Mucosa of descending colon (tissue), 3 donors: ENCODE data around the gene NCCRP1. TPM values are rescaled to one million over a fixed set of nuclear protein-coding genes. Genes with fewer than 3 reads are reported as not detected.

Source experiments
- ATAC-seq: fragments of 200-7000 bp; cut with Tn5 transposase; one replicate; pipeline ENCODE4 v1.9.1; 2020; ENCODE audit warnings: mild to moderate bottlenecking, moderate library complexity
- DNase-seq, 3 donors: peaks; one replicate each; pipeline ENCODE4 v3.0.0-alpha.2; 2020
- H3K36me3 ChIP-seq: fragments of 200-600 bp; one replicate; pipeline ENCODE4 v1.8.0; 2021; ENCODE audit warnings: low read depth, mild to moderate bottlenecking
- H3K4me1 ChIP-seq: fragments of 200-600 bp; one replicate; pipeline ENCODE4 v1.8.0; 2021; ENCODE audit warnings: low read depth, mild to moderate bottlenecking
- H3K4me3 ChIP-seq: fragments of 200-600 bp; one replicate; pipeline ENCODE4 v1.8.0; 2021; ENCODE audit warnings: mild to moderate bottlenecking
- H3K9me3 ChIP-seq: fragments of 200-600 bp; one replicate; pipeline ENCODE4 v1.8.0; 2021; ENCODE audit warnings: mild to moderate bottlenecking
- intact Hi-C, 2 donors: fragments of 100-400 bp; cut with DNase I in 1 of 2; cut with micrococcal nuclease in 1 of 2; formaldehyde crosslinking; loops; one replicate each; pipeline versions ENCODE4 v1.11.0 to v1.11.1; 2022; cut with DNase I, micrococcal nuclease
- total RNA-seq, 3 donors: library from RNA; stranded (reverse); fragmentation: NEBNext Ultra II Directional in 2 of 3; extraction: Animal tissue kit (Norgen Biotek cat#: 25700) in 2 of 3; gene quantifications; one replicate each; pipeline versions ENCODE4 v1.2.1 to v1.2.4, GENCODE V29; 2021 to 2023
- TF ChIP-seq, protein P1 (sequence below): fragments of 200-600 bp; IDR thresholded peaks from one replicate; pipeline ENCODE4 v1.8.0; 2022; ENCODE audit warnings: antibody characterized with exemption, mild to moderate bottlenecking
- donor health status: DM: no; HTN: no; CAD: no; lungs with moderate emphysema.
- donor health status: DM: no; HTN: no; CAD: no.
- donor health status: DM: no; HTN: yes; CAD: no.

The NCCRP1 gene
- total RNA-seq, 3 donors from 2014 or later: 0.14 TPM; not detected in 2

DNA sequence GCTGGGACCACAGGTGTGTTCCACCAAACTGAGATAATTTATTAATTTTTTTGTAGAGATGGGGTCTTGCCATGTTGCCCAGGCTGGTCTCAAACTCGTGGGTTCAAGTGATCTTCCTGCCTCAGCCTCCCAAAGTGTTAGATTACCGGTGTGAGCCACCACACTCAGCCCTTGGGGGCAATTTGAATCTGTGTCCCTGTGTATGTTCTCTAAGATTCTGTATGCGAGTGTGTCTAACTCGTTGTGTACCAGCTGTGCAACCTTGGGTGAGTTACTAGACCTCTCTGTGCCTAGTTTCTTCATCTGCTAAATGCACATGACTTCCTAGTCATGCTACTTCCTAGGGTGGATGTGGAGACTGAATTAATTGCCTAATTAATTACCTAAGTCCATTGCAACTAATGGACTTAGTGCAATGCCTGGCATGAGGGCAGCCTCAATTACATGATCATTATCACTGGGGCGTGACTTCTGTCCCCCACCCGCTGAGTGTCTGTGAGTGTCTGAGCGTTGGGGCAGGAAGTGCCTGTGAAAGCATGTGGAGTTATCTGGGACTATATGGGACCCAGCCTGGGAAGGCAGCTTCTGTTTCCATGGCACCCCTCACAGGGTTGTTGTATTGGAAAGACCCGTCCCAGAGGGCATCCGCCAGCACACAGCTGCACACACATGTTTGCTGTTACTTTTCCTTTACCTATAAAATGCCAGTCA lies 1.8 kb upstream of the NCCRP1 start:
- H3K4me1 ChIP-seq: no peaks in the 10 kb centered on the region
- TF ChIP-seq, protein P1, sequence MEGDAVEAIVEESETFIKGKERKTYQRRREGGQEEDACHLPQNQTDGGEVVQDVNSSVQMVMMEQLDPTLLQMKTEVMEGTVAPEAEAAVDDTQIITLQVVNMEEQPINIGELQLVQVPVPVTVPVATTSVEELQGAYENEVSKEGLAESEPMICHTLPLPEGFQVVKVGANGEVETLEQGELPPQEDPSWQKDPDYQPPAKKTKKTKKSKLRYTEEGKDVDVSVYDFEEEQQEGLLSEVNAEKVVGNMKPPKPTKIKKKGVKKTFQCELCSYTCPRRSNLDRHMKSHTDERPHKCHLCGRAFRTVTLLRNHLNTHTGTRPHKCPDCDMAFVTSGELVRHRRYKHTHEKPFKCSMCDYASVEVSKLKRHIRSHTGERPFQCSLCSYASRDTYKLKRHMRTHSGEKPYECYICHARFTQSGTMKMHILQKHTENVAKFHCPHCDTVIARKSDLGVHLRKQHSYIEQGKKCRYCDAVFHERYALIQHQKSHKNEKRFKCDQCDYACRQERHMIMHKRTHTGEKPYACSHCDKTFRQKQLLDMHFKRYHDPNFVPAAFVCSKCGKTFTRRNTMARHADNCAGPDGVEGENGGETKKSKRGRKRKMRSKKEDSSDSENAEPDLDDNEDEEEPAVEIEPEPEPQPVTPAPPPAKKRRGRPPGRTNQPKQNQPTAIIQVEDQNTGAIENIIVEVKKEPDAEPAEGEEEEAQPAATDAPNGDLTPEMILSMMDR: no peak
- H3K9me3 ChIP-seq: no peaks in the 10 kb centered on the region
- intact Hi-C loops: no loop called here
- DNase-seq (no peak), ATAC-seq (no peak)
- no peak overlapping the region for H3K4me3 ChIP-seq
- no peaks in the 10 kb centered on the region for H3K36me3 ChIP-seq

GRCh38 chr19:39195755-39196154 lies 1.0 kb upstream of the NCCRP1 start:
- DNase-seq: no peak
- intact Hi-C loops: no loop called here
- no peaks in the 10 kb centered on the region for H3K4me1 ChIP-seq
- H3K4me3 ChIP-seq: no peak overlapping the region
- H3K36me3 ChIP-seq: no peaks in the 10 kb centered on the region
- no peaks in the 10 kb centered on the region for H3K9me3 ChIP-seq
- TF ChIP-seq, protein P1: no peak
- peak; percentile 43 for ATAC-seq

GRCh38 chr19:39196320-39196719 lies 444 bp upstream of the NCCRP1 start:
- Histone ChIP-seq H3K9me3 (no peaks in the 10 kb centered on the region), H3K4me1 (no peaks in the 10 kb centered on the region), H3K36me3 (no peaks in the 10 kb centered on the region), H3K4me3 (no peak overlapping the region)
- ATAC-seq: no peak
- intact Hi-C loops: no loop called here
- no peak for DNase-seq
- TF ChIP-seq, protein P1: no peak

GRCh38 chr19:39197808-39198207 lies 1.0 kb downstream of the NCCRP1 start:
- intact Hi-C loops: no loop called here
- ATAC-seq: no peak
- TF ChIP-seq, protein P1: no peak

DNA sequence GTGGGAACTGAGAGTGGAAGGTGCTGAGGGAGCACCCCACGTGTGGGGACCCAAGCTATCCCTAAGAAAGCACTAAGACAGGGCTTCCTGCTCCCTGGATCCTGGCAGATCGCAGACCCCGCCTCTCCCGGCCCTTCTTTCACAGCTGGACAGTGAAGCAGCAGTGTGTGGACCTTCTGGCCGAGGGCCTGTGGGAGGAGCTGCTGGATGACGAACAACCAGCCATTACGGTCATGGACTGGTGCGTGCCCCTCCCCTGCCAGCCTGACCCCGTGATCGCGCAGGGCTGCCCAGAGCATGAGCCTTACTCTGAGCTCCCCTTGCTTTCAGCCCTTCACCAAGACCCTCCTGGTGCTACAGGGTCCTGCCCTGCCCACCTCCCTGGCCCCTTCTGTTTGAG lies 2.3 kb downstream of the NCCRP1 start:
- DNase-seq: no peak
- H3K4me1 ChIP-seq: no peaks in the 10 kb centered on the region
- intact Hi-C loops: no loop called here
- H3K9me3 ChIP-seq: no peaks in the 10 kb centered on the region
- H3K4me3 ChIP-seq: no peak overlapping the region
- H3K36me3 ChIP-seq: no peaks in the 10 kb centered on the region
- peak; percentile 40 for ATAC-seq
- TF ChIP-seq, protein P1: no peak

More at GRCh38 chr19:39197808-39198207, 1.0 kb downstream of the NCCRP1 start:
- DNase-seq: no peak
- Histone ChIP-seq H3K4me1 (no peaks in the 10 kb centered on the region), H3K9me3 (no peaks in the 10 kb centered on the region), H3K36me3 (no peaks in the 10 kb centered on the region), H3K4me3 (no peak overlapping the region)
